Endothelial cell of umbilical vein (primary cell): ENCODE results near the gene MEPCE. TPM values are rescaled to one million over a fixed set of nuclear protein-coding genes. Genes with fewer than 3 reads are reported as not detected.

Experiments used
- BruUV-seq: library from RNA; stranded (reverse); fragments of 400-500 nt; replicated peaks from 2 replicates; lab custom pipeline; 2021; lab: Mats Ljungman, UMichigan
- CTCF ChIA-PET: fragments of 300-600, 350-600 bp; sonication (Branson Sonifier 250); formaldehyde crosslinking; loops from one replicate; lab custom pipeline; 2021; ENCODE audit warnings: antibody characterized with exemption, inconsistent platforms; lab: Charles Lee
- POLR2A ChIA-PET: fragments of 300-600, 350-600 bp; sonication (Branson Sonifier 250); formaldehyde crosslinking; loops from one replicate; lab custom pipeline; 2021; ENCODE audit warnings: antibody characterized with exemption, inconsistent platforms; lab: Charles Lee
- DNase-seq: peaks from one replicate; pipeline ENCODE4 v3.0.0-alpha.2; 2011; ENCODE audit warnings: low read depth, low spot score
- FAIRE-seq: peaks from 2 replicates; lab custom pipeline; 2011; peaks lifted over from hg19 to GRCh38; lab: Jason Lieb, UNC
- H2AFZ ChIP-seq: 2 replicates; pipeline ENCODE4 v1.6.0; 2012; ENCODE audit warnings: low read depth, low read length, control low read depth, inconsistent platforms
- H3K27ac ChIP-seq: 2 replicates; pipeline ENCODE4 v1.5.1; 2011; ENCODE audit warnings: low read depth, mild to moderate bottlenecking, control low read depth, low read length, moderate library complexity; ENCODE audit not compliant: insufficient read depth
- H3K27me3 ChIP-seq, 2 experiments: 2 replicates each; pipeline versions ENCODE4 v1.6.0 to v1.6.1; 2011; ENCODE audit warnings: low read length in 2 of 2, mixed read lengths in 1 of 2; ENCODE audit not compliant: control insufficient read depth in 2 of 2, insufficient read depth in 2 of 2
- H3K36me3 ChIP-seq, 2 experiments: 2 replicates in 1 of 2; 3 replicates in 1 of 2; pipeline ENCODE4 v1.5.1; 2011; ENCODE audit warnings: low read length in 2 of 2, mild to moderate bottlenecking in 1 of 2, moderate library complexity in 1 of 2; ENCODE audit not compliant: control insufficient read depth in 2 of 2, insufficient read depth in 2 of 2; ENCODE audit errors: extremely low read depth in 1 of 2
- H3K4me1 ChIP-seq: 3 replicates; pipeline ENCODE4 v1.5.1; 2011; ENCODE audit warnings: mild to moderate bottlenecking, low read length; ENCODE audit not compliant: control insufficient read depth, insufficient read depth; ENCODE audit errors: extremely low read depth
- H3K4me2 ChIP-seq: 2 replicates; pipeline ENCODE4 v1.6.1; 2011; ENCODE audit warnings: low read length, control low read depth, mixed read lengths; ENCODE audit not compliant: insufficient read depth
- H3K4me3 ChIP-seq, 3 experiments: fragments of 200-600 bp in 1 of 3; sonication (generic), shearing (Covaris generic) in 1 of 3; replicated peaks in 1 of 3; 2 replicates each; pipeline ENCODE4 v1.5.1; 2011 to 2016; ENCODE audit warnings: control low read depth in 3 of 3, low read length in 3 of 3, mild to moderate bottlenecking in 2 of 3, inconsistent platforms in 1 of 3, low read depth in 1 of 3, moderate library complexity in 1 of 3; ENCODE audit not compliant: insufficient read depth in 1 of 3
- H3K79me2 ChIP-seq: 2 replicates; pipeline ENCODE4 v1.6.0; 2012; ENCODE audit warnings: low read length, inconsistent platforms; ENCODE audit not compliant: control insufficient read depth, insufficient read depth
- H3K9ac ChIP-seq: replicated peaks from 2 replicates; pipeline ENCODE3; 2011; ENCODE audit warnings: low read length, control low read depth; ENCODE audit not compliant: insufficient read depth; ENCODE audit errors: extremely low read depth
- H3K9me1 ChIP-seq: replicated peaks from 3 replicates; pipeline ENCODE4 v1.6.0; 2011; ENCODE audit warnings: mild to moderate bottlenecking, low read length; ENCODE audit not compliant: control insufficient read depth, insufficient read depth; ENCODE audit errors: extremely low read depth
- H3K9me3 ChIP-seq: replicated peaks from 2 replicates; pipeline ENCODE4 v1.5.1; 2012; ENCODE audit warnings: low read length, inconsistent platforms; ENCODE audit not compliant: control insufficient read depth, insufficient read depth
- H4K20me1 ChIP-seq: replicated peaks from 2 replicates; pipeline ENCODE3; 2011; ENCODE audit warnings: mild to moderate bottlenecking, low read length; ENCODE audit not compliant: control insufficient read depth, insufficient read depth; ENCODE audit errors: extremely low read depth
- CTCF ChIP-seq, 2 donors: IDR thresholded peaks; 1 replicate in 1 of 2; 2 replicates in 1 of 2; pipeline ENCODE4 v1.5.1; 2011; ENCODE audit warnings: low read length in 2 of 2, mild to moderate bottlenecking in 2 of 2, moderate library complexity in 2 of 2, control low read depth in 1 of 2, inconsistent platforms in 1 of 2, low read depth in 1 of 2; ENCODE audit not compliant: insufficient read depth in 1 of 2; ENCODE audit errors: extremely low read depth in 1 of 2
- EZH2 ChIP-seq: IDR thresholded peaks from 2 replicates; pipeline ENCODE4 v1.6.1; 2012; ENCODE audit warnings: borderline replicate concordance, low read depth, mild to moderate bottlenecking, moderate library complexity, low read length, inconsistent platforms; ENCODE audit not compliant: severe bottlenecking
- FOS ChIP-seq: IDR thresholded peaks from 2 replicates; pipeline ENCODE4 v1.6.1; 2011; ENCODE audit warnings: mild to moderate bottlenecking, low read length, moderate library complexity, borderline replicate concordance; ENCODE audit not compliant: insufficient read depth
- GATA2 ChIP-seq: IDR thresholded peaks from 2 replicates; pipeline ENCODE4 v1.7.0; 2011; ENCODE audit warnings: low read depth, mild to moderate bottlenecking, moderate library complexity, mixed read lengths, low read length; ENCODE audit not compliant: insufficient read length, insufficient read depth
- JUN ChIP-seq: IDR thresholded peaks from 2 replicates; pipeline ENCODE4 v1.6.1; 2011; ENCODE audit warnings: borderline replicate concordance, low read depth; ENCODE audit not compliant: insufficient read length, insufficient read depth
- MAX ChIP-seq: IDR thresholded peaks from 2 replicates; pipeline ENCODE4 v1.6.1; 2011; ENCODE audit not compliant: insufficient read depth, insufficient read length
- MYC ChIP-seq: IDR thresholded peaks from one replicate; pipeline ENCODE4 v1.6.1; 2011; ENCODE audit warnings: mild to moderate bottlenecking, low read depth, low read length
- POLR2A ChIP-seq: IDR thresholded peaks from 2 replicates; pipeline ENCODE4 v1.6.1; 2012; ENCODE audit warnings: low read depth, mild to moderate bottlenecking, control low read depth, low read length
- POLR2AphosphoS5 ChIP-seq: IDR thresholded peaks from 2 replicates; pipeline ENCODE4 v1.6.1; 2012; ENCODE audit warnings: low read depth, mild to moderate bottlenecking, control low read depth, low read length, moderate library complexity; ENCODE audit not compliant: insufficient read depth
- dilution Hi-C: fragments of 300-500 bp; cut with MboI; formaldehyde crosslinking; loops from one replicate; pipeline ENCODE4 v1.15.0; 2019; ENCODE audit warnings: low sequenced_read_pairs; ENCODE audit not compliant: extremely low pct_ligation_motif_present
- intact Hi-C: fragments of 100-400 bp; cut with micrococcal nuclease; formaldehyde crosslinking; loops from one replicate; pipeline ENCODE4 v1.10.0; 2022
- polyA plus RNA-seq, 4 experiments: library from polyadenylated mRNA; depleted of rRNA in 3 of 4; stranded (reverse) in 3 of 4; unstranded in 1 of 4; fragments of >200 nt; gene quantifications; 2 replicates each; pipeline versions ENCODE4 v1.2.1 to v1.2.3, GENCODE V29; 2011 to 2012; ENCODE audit warnings: missing spikeins in 1 of 4
- total RNA-seq: library from RNA; stranded (reverse); gene quantifications from 2 replicates; pipeline ENCODE4 v1.2.3, GENCODE V29; 2021

Gene MEPCE
- total and polyA plus RNA-seq, 2 donors (not counting 3 experiments of a cell fraction or from before 2014, with no cell fraction given), result 23.3 to 45.8 TPM

- Histone ChIP-seq H3K79me2 (no peaks in the 10 kb centered on the region), H3K9me1 (no peaks in the 10 kb centered on the region), H3K4me3 (no peak overlapping the region), H3K36me3 (no peaks in the 10 kb centered on the region), H3K4me2 (no peak overlapping the region), H3K4me1 (no peaks in the 10 kb centered on the region), H3K27ac (no peak overlapping the region), H3K27me3 (peaks cover 3 to 14% of the 10 kb centered on the region in 2 experiments), H3K9ac (no peak overlapping the region), H4K20me1 (no peaks in the 10 kb centered on the region), H2AFZ (no peak overlapping the region), H3K9me3 (no peaks in the 10 kb centered on the region)
- FAIRE-seq, result no peak
- dilution Hi-C loops (no loop called here), intact Hi-C loops (no loop called here)
- no TSS peak for BruUV-seq
- DNase-seq, result no peak
- CTCF ChIA-PET, result interaction anchor here (2.2 kb wide), 1 partner anchor 11 kb away, joined by 10 read pairs; no protein-coding TSS in a partner anchor
- no peak for TF ChIP-seq MYC
- no peak for TF ChIP-seq POLR2AphosphoS5
- TF ChIP-seq EZH2, result no peak
- no peak for TF ChIP-seq POLR2A
- no peak for TF ChIP-seq JUN
- no peak for TF ChIP-seq FOS
- no peak for TF ChIP-seq MAX
- TF ChIP-seq CTCF (IDR thresholded peaks at IDR 0.05; ENCODE audit: extremely low read depth in 1 of 2, insufficient read depth in 1 of 2, low read depth in 1 of 2, low read length in 2 of 2), result no peak
- TF ChIP-seq GATA2, result no peak
- POLR2A ChIA-PET, result no interaction called here
These were observed 33.1 kb upstream of the MEPCE start for GRCh38 chr7:100396421-100396982.
